Right ventricle myocardium inferior (tissue), 1 donor: Measurements from ENCODE around the gene ITGAL. TPM values are rescaled to one million over a fixed set of nuclear protein-coding genes. Genes with fewer than 3 reads are reported as not detected.

Source experiments
- ATAC-seq: fragments of 200-7000 bp; cut with Tn5 transposase; one replicate; pipeline ENCODE4 v1.9.1; 2020; ENCODE audit warnings: mild to moderate bottlenecking, moderate library complexity
- DNase-seq: peaks from one replicate; pipeline ENCODE4 v3.0.0; 2021; ENCODE audit errors: missing footprints
- intact Hi-C: fragments of 100-400 bp; cut with DNase I; formaldehyde crosslinking; loops from one replicate; pipeline ENCODE4 v1.11.0; 2022
- total RNA-seq: library from RNA; stranded (reverse); fragmentation: NEBNext Ultra II Directional; extraction: Animal tissue kit (Norgen Biotek cat#: 25700); gene quantifications from one replicate; pipeline ENCODE4 v1.2.1, GENCODE V29; 2021
- donor health status: DM: no; HTN: yes; CAD: no; lungs with severe emphysema.

ITGAL gene
- total RNA-seq, 1 donor from 2014 or later: 4.2 TPM

GRCh38 chr16:30484887-30485286, 12.3 kb downstream of the ITGAL start:
- intact Hi-C loops: no loop called here
- DNase-seq (no peak), ATAC-seq (no peak)

- no peak for DNase-seq
- no peak for ATAC-seq
- intact Hi-C loops: no loop called here
Measured at GRCh38 chr16:30485818-30486436, 13.4 kb downstream of the ITGAL start.

- intact Hi-C loops: no loop called here
- ATAC-seq (no peak), DNase-seq (no peak)
Measured at GRCh38 chr16:30488764-30489605, 16.4 kb downstream of the ITGAL start.

DNA sequence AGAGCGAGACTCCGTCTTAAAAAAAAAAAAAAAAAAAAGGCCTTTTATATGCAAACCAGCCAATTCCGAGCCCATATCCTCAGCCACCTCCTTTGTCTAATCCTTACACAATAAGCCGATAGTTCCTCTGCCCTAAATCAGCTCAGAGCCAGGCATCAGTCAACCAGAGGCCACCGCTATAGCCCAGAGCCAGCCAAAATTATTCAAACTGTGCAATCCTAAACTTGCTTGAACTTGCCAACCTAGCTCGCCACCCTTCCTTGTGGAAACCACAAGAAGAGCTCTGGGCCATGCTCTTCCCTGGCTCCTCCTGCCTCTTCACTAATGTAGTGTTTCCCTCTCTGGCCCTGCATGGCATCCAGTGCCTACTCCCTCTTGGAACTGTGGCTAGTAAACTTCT, 17.7 kb downstream of the ITGAL start:
- DNase-seq (no peak), ATAC-seq (no peak)
- intact Hi-C loops: no loop called here

GRCh38 chr16:30491229-30491628, 18.7 kb downstream of the ITGAL start:
- DNase-seq (no peak), ATAC-seq (no peak)
- intact Hi-C loops: no loop called here

DNA sequence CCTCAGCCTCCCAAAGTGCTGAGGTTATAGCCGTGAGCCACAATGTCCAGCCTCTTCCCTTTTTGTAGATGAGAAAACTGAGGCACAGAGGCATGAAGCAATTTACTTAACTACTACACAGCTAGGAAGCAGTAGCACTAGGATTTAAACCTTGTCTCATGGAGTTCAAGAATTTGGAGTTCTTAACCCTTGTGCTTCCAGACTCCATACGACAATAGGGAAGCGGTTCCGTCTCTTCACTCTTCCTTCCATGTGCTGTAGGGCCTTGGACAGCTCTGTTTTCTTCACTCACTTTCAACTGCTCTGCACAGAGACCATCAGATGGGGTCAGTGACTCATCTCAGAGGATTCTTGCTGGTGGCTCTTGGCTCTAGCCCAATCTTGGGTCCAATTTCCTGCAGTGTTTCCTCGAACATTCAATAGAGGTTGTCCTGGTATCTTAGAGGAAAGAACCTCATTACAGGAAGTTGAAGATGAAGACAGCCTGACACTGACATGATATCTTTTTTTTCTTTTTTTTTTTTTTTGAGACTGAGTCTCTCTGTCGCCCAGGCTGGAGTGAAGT, 19.3 kb downstream of the ITGAL start:
- intact Hi-C loops: no loop called here

DNA sequence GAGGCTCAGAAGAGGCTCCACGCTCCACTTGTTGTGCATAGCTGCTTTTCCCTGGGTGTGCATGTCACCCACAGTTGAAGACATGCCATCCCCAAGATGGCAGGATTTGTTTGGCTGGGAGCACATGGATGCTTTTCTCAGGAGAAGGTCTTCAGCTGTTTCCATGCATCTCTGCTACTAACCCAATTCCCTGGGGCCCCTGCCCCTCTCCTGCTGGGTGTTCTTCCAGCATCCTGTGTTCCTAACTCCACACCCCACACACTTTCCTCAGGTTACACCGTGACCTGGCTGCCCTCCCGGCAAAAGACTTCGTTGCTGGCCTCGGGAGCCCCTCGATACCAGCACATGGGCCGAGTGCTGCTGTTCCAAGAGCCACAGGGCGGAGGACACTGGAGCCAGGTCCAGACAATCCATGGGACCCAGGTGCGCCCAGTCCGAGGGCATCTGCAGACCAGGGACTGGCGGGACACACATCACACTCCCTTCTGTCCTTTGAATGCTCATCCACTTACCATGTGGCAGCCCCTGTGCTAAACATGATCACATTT, 21.5 kb downstream of the ITGAL start:
- intact Hi-C loops: no loop called here
- DNase-seq (no peak), ATAC-seq (no peak)

More for the DNA sequence above, 19.3 kb downstream of the ITGAL start:
- ATAC-seq (peak; percentile 48), DNase-seq (no peak)

DNA sequence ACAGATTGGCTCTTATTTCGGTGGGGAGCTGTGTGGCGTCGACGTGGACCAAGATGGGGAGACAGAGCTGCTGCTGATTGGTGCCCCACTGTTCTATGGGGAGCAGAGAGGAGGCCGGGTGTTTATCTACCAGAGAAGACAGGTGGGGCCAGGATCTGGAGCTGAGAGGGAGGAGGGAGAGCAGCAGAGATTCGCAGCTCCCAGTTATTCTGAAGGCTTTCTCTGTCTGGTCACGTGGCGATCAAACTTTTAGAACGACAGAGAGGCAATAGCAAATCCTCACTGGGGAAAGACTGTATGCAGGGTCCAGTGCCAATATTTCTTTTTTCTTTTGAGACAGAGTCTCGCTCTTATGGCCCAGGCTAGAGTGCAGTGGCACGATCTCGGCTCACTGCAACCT, 22.2 kb downstream of the ITGAL start:
- intact Hi-C loops: no loop called here
- no peak for DNase-seq
- no peak for ATAC-seq

DNA sequence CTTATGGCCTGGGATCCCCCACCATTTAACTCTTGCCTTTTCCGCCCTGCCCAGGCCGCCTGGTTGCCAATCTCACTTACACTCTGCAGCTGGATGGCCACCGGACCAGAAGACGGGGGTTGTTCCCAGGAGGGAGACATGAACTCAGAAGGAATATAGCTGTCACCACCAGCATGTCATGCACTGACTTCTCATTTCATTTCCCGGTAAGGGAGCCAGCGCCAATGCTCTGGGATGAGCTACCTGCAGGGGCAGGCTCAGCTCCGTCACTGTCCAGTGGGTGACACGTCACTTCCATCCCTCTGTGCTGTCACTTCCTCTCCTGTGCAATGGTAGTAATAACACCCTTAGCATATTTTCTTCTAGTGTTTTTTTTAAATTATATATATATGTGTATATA, 26.7 kb downstream of the ITGAL start:
- ATAC-seq: no peak
- intact Hi-C loops: no loop called here
- DNase-seq: no peak

DNA sequence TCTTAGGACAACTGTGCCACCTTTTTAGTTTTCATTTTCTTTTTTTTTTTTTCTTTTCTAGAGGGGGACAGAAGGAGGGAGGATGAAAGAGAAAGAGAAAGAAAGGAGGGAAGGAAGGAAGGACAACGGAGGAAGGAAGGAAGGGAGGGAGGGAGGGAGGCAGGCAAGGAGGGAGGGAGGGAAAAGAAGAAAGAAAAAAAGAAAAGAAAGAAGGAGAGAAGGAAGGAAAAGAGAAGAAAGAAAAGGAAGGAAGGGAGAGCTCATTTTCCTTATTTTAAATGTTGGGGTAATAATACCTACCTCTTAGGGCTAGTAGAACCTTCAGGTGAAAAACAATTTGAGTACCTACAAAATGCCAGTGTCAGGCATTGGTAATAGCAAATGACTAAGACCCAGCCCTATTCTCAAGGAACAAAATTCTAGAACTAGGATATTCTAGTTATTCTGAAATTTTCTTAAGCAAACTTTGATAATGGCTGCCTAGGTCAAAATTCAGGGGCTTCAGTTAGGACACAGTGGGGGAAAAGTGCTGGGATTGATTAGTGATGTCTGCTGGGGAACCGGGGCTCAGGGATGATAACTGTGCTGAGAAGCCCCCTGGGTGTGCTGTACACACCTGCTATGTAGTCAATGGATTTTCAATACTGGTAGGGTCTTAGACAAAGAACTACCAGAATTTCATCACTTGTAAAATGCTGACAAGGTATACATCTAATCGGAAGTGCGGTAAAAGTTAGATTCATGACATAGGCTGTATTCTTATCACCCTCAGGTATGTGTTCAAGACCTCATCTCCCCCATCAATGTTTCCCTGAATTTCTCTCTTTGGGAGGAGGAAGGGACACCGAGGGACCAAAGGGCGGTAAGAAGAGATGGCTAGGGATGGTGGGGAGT, 31.1 kb downstream of the ITGAL start:
- intact Hi-C loops: no loop called here

DNA sequence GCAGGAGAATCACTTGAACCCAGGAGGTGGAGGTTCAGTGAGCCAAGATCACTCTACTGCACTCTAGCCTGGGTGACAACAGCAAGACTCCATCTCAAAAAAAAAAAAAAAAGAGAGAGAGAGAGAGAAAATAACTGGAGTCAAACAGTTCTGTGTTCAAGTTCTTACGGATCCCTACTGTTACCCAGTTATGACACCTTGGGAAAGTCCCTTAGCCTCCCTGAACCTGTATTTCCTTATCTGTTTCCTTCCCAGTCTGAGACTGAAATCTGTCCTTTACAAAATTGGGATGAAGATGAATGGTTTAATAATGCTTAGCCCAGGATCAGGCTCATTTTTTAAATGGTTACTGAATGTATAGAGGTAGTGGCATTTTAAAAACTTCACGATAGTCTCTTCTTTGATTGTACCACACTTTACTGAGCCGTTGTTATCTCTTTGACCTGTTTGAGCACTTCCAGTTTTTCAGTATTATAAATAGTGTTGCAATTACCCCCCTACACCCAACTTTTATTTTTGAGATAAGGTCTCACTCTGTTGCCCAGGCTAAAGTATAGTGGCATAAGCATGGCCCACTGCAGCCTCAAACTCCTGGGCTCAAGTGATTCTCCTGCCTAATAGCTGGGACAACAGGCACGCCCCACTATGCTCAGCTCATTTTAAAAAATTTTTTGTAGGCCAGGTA, 36.7 kb downstream of the ITGAL start:
- DNase-seq (no peak), ATAC-seq (no peak)
- intact Hi-C loops: no loop called here

More for the DNA sequence above, 31.1 kb downstream of the ITGAL start:
- ATAC-seq (no peak), DNase-seq (no peak)

DNA sequence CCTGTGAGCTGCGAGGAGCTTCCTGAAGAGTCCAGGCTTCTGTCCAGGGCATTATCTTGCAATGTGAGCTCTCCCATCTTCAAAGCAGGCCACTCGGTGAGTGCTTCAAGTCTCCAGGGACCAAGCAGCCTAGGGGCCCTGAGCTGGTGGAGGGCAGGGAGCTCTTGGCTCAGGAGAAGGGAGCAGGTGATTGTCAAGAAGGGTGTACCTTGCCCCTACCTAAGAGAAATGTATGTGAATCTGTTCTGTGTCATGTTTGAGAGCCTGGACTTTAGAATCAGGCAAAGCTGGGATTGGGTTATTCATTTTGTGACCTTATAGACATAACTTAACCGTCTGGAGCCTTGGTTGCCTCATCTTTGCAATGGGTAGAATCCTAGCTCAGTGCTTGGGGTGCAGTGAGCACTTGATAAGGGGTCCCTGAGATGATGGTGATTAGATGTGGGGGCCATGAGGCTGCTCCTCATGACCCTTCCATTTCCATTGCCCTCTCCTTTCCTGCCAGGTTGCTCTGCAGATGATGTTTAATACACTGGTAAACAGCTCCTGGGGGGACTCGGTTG, 37.9 kb downstream of the ITGAL start:
- intact Hi-C loops: no loop called here
- DNase-seq (no peak), ATAC-seq (no peak)

DNA sequence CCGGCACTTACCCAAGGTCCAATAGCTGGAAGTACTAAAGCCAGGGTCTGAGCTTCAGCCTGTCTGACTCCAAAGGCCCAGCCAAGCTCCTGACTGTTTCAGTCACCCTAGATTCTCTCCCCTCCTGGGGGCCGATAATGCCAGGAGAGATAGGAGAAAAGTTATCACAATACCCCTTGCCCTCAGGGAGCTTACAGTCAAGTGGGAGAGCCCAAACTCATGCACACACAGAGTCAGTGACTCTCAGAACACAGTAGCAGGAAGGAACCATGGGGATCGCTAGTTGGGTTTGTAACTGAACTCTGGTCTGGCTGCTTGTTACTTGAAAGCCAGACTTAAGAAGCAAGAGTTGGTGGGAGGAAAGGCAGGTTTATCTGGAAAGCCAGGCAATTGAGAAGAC, 39.0 kb downstream of the ITGAL start:
- no peak for DNase-seq
- intact Hi-C loops: no loop called here
- ATAC-seq: no peak

GRCh38 chr16:30515275-30515674, 42.7 kb downstream of the ITGAL start:
- intact Hi-C loops: no loop called here
- no peak for ATAC-seq
- no peak for DNase-seq

DNA sequence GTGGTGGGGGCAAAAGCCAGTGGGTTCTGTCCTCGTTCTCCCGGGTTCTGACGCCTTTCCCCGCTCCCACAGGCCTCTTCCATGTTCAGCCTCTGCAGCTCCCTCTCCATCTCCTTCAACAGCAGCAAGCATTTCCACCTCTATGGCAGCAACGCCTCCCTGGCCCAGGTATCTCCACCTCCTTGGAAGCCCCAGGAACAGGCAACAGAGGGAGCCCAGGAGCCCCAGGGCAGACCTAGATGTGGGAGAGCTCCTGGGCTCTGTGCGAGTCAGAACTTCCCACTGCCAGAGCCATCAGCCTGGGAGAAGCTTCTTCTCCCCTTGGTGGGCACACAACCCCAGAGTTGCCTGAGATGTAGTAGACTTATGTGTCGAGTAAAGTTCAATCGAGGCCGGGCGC, 46.0 kb downstream of the ITGAL start:
- ATAC-seq (no peak), DNase-seq (no peak)
- intact Hi-C loops: no loop called here

DNA sequence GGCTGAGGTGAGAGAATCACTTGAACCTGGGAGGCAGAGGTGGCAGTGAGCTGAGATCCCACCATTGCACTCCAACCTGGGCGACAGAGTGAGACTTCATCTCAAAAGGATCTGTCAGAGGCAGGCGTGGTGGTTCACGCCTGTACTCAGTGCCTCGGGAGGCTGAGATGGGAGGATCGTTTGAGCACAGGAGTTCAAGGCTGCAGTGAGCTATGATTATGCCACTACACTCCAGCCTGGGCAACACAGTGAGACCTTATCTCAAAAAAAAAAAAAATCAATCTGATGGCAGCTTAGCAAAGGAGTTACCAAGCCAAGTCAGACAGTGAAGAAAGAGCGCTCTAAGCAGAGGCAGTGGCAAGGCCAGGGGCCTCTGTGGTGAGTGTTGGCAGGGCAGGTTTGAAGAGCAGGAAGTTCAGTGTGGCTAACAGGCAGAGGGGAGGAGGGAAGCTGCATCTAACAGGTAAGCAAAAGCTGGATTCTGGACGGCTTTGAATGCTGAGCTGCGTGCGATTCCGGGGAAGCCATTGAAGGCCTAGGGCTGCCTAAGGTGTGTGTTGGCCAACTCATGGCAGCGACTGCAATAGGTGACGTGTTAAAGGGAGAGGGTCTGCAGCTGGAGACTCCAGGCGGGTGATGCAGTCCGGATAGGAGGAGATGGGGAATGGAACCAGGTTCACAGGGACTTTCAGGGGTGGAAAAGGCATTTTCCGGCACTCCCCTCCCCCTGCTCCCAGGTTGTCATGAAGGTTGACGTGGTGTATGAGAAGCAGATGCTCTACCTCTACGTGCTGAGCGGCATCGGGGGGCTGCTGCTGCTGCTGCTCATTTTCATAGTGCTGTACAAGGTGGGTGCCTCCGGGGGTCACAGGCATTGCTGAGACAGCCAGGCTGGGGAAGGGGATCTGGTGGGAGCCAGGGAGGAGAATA, 46.8 kb downstream of the ITGAL start:
- intact Hi-C loops: no loop called here
- no peak for ATAC-seq

GRCh38 chr16:30521476-30521872, 48.9 kb downstream of the ITGAL start:
- ATAC-seq (no peak), DNase-seq (no peak)
- intact Hi-C loops: no loop called here

More for the DNA sequence above, 46.8 kb downstream of the ITGAL start:
- no peak for DNase-seq
